Activated CD4-positive, alpha-beta T cell treated with anti-CD3 and anti-CD28 coated beads, Interleukin-2, amount 50 U/mL, for 48 hours (primary cell): ENCODE results near the gene TUT7.
A peak's percentile ranks its signal among the peaks of the same experiment; 100 is the strongest.
"Not testable (repeated sequence)": the region's sequence is repeated elsewhere in the genome, so short reads cannot be mapped to it uniquely, and the experiment has no call there.

Source experiments
- DNase-seq, 2 experiments: peaks; one replicate each; pipeline ENCODE4 v3.0.0-alpha.2; 2020

TUT7 gene, protein sequence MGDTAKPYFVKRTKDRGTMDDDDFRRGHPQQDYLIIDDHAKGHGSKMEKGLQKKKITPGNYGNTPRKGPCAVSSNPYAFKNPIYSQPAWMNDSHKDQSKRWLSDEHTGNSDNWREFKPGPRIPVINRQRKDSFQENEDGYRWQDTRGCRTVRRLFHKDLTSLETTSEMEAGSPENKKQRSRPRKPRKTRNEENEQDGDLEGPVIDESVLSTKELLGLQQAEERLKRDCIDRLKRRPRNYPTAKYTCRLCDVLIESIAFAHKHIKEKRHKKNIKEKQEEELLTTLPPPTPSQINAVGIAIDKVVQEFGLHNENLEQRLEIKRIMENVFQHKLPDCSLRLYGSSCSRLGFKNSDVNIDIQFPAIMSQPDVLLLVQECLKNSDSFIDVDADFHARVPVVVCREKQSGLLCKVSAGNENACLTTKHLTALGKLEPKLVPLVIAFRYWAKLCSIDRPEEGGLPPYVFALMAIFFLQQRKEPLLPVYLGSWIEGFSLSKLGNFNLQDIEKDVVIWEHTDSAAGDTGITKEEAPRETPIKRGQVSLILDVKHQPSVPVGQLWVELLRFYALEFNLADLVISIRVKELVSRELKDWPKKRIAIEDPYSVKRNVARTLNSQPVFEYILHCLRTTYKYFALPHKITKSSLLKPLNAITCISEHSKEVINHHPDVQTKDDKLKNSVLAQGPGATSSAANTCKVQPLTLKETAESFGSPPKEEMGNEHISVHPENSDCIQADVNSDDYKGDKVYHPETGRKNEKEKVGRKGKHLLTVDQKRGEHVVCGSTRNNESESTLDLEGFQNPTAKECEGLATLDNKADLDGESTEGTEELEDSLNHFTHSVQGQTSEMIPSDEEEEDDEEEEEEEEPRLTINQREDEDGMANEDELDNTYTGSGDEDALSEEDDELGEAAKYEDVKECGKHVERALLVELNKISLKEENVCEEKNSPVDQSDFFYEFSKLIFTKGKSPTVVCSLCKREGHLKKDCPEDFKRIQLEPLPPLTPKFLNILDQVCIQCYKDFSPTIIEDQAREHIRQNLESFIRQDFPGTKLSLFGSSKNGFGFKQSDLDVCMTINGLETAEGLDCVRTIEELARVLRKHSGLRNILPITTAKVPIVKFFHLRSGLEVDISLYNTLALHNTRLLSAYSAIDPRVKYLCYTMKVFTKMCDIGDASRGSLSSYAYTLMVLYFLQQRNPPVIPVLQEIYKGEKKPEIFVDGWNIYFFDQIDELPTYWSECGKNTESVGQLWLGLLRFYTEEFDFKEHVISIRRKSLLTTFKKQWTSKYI (N-terminal part only)

DNA sequence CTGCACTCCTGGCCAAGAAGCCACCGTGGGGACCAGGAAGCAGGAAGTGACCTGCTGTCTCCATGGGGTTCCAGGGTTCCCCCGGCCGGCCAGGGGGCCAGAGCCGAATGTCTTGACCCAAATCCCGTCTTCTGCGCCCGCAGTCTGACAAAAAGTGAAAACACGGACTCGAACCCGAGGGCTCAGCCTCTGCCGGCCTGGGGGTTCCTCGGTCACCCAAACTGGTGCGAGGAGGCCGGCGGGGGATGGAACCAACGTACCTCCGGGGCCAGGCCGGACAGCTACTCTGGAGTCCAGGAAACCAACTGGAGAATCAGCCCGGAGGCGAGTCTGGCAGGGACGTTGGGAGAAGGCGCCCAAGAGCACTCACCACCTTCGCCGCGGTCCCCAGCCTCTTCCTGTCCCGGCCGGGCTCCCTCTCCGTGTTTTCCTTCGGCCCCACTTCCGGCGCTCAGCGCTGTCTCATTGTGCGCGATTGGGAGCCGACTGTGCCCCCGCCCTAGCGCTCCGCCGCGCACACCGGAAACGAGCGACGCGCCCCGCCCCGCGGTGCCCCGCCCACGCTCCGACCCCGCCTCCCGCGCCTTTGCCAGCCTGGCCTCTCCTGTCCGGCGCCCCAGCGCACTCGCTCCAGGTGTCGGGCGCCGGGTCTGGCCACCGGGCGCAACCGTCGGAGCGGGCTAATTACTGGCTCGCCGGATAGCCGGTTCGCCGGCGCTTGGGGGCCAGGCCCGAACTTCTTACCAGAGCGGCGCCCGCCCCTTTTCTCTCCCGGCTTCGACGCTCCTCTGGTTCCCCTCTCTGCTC lies at the start of gene TUT7:
Gene TUT7 (minus strand): TSS at position 400 of the 807 bp plus-strand sequence. CDS start 1,211 bp downstream, outside the sequence.
- DNase-seq, result peak; percentile 96

DNA sequence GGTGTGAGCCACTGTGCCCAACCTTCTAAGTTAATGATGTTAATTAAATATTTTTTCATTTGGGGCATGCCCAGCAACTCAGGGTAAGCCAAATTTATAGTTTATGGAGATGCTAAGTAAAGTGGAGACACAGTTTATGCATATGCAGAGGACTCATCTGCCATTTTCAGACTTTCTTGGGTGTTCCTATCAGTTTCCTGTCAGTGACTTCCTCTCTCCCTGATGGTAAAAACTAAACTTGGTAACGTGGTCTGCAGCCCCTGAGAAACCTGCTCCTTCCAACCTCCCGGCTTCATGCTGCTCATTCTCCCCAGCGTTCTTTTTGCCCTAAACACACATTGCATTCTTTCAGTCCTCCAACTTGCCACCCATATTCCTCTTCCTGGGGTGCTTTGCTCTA lies 48.4 kb upstream of the TUT7 start:
- DNase-seq, result no peak

DNA sequence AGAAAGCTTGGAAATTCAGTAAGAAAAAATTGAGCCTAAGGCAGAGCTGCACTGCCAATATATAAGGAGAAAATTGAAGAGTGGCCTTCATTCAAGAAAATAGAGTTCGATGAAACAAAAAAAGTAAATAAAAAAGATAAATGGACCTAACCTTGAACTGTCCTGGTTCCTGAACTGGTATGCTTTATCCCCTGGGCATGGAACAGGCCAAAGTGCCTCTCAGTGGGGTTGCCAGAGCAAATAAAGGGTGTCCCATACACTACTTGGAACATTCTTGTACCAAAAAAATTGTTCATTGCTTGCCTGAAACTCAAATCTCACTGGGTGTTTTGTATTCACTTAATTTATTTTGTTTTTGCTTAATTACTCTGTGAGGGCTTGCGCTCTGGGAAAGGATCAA lies 42.2 kb upstream of the TUT7 start:
- DNase-seq, result no peak

DNA sequence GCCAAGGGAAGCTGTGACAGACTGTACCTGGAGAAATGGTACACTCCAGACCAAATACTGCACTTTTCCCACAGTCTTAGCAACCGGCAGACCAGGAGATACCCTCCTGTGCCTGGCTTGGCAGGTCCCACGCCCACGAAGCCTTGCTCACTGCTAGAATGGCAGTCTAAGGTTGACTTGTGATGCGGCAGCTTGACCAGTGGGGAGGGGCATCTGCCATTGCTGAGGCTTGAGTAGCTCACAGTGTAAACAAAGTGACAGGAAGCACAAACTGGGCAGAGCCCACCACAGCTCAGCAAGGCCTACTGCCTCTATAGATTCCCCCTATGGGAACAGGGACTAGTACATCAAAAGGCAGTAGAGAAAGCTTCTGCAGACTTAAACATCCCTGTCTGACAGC lies 36.0 kb upstream of the TUT7 start:
- not testable (repeated sequence) for DNase-seq

DNA sequence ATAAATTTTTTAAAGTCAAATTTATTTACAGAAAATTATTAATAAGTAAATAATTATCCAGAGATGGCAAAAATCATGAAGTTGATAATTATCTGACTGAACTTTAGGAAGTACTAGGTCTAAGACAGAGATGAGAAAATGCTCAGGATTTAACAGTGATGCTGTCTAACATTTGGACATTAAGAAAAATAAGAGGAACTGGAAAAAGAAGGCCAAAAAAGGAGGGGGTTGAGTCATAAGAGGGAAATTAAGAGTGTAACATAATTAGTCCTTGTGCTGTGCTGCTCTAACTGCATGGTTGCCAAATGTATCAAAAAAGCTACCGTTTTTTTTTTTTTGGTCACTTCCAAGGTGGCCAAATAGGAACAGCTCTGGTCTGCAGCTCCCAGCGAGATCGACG lies 35.4 kb upstream of the TUT7 start:
- DNase-seq, result no peak

DNA sequence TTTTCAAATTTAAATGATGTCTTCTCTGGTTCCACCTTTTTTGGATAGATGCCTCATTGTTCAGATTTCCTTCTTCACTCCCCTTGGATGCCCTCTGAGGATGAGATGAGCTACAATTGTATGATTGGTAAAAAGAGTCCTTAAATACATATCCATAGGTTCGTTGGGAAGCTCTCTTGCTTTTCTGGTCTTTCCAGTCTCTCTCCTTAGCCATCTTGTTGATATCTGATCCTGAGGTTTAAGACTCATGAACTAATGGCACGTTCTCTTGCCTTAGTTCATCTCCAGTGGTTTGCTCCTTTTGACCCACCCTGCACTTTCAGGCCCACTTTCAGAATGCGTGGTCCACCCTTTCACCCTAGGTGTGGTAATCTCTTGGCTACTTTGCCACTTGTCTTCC lies 33.2 kb upstream of the TUT7 start:
- no peak for DNase-seq

DNA sequence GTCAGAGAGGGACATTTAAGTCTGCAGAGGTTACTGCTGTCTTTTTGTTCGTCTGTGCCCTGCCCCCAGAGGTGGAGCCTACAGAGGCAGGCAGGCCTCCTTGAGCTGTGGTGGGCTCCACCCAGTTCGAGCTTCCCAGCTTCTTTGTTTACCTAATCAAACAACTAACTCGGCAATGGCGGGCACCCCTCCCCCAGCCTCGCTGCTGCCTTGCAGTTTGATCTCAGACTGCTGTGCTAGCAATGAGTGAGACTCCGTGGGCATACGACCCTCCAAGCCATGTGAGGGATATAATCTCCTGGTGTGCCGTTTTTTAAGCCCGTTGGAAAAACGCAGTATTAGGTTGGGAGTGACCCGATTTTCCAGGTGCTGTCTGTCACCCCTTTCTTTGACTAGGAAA lies 28.8 kb upstream of the TUT7 start:
- DNase-seq, result not testable (repeated sequence)

DNA sequence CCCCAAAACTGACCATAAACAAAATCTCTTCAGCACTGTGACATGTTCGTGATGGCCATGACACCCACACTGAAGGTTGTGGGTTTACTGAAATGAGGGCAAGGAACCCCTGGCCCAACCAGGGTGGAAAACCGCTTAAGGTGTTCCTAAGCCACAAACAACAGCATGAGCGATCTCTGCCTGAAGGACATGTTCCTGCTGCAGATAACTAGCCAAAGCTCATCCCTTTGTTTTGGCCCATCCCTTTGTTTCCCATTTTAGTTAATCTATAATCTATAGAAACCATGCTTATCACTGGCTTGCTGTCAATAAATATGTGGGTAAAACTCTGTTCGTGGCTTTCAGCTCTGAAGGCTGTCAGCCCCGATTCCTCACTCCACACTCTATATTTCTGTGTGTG lies 21.8 kb upstream of the TUT7 start:
- DNase-seq, result no peak

DNA sequence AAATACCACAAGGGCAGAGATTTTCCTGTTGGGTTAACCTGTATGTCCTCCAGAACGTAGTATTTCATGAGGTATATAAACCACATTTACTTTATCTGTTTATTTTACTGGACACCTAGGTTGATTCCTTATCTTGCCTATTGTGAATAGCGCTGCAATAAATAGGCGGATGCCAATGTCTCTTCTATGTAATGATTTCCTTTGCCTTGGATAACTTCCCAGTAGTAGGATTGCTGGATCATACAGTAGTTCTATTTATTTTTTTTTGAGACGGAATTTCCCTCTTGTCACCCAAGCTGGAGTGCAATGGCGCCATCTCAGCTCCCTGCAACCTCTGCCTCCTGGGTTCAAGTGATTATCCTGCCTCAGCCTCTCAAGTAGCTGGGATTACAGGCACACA lies 15.6 kb upstream of the TUT7 start:
- DNase-seq, result no peak

DNA sequence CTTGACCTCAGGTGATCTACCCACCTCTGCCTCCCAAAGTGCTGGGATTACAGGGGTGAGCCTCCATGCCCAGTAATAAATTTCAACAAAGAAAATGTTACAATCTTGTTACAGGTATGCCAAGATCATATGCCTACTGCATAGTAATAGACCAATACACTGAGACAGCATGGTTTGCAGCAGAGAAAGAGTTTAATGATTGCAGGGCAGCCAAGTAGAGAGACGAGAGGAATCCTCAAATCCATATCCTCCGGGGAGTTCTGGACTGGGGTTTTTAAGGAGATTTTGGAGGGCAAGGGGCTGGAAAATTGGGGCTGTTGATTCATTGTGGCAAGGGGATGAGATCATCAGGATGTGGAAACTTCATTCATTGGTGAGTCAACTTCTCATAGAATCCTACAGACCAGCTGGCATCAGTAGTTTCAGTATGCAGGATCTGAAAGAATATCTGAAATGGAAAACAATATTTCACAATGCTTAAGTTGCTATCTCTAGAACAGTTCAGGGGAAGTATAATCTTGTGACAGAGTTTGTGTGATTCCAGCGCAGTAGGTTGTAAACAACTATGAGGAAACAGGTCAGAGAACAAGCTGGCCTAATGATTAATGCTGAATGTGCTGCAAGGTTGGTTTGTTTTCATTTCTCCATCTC lies 14.8 kb upstream of the TUT7 start:
- DNase-seq, result no peak

DNA sequence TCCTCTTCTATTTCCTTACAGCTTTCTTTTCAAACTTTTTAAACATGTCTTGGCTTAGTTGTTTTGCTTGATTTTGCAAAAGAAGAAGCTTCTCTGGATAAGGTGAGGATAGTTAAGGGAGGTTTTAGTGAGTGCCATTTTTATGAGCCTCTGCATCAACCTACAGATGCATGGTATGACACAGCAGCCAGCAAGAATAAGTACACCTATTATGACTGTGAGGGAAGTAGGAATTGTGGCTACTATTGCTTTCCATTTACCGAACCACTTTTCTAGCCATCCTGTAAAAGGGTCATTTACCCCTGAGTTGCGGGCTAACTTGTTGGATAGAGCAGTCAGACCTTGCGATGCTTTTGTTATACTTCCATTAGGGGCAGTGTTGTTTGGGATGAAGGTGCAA lies 7.0 kb upstream of the TUT7 start:
- no peak for DNase-seq

DNA sequence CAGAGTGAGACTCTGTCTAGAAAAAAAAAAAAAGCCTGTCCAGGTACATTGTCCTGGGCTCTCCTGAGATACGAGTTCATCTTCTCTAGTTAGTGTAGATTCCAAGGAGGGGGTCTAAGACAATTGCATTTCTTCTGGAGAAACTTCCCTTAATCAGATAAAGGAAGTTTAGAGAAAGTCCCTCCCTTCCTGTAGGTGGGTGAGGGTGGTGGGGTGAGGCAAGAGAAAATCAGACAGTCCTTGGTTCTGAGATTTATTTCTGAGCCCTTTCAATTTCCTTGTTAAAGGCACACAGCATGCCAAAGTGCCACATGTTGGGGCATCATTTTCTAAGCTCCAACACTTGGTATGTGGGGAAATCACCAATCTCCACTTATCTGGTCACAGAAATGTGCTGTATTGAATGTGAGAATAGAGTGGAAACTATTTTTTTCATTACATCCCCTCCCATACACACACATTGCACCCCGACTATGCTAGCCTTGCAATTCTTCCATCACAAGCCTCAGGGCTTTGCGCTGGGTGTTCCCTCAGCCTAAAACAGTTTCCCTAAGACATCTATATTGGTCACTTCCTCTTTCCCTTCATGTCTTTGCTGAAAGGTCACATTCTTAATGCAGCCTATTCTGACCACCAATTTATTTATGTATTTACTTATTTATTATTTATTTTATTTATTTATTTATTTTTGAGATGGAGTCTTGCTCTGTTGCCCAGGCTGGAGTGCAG lies 5.1 kb upstream of the TUT7 start:
- DNase-seq, result no peak

DNA sequence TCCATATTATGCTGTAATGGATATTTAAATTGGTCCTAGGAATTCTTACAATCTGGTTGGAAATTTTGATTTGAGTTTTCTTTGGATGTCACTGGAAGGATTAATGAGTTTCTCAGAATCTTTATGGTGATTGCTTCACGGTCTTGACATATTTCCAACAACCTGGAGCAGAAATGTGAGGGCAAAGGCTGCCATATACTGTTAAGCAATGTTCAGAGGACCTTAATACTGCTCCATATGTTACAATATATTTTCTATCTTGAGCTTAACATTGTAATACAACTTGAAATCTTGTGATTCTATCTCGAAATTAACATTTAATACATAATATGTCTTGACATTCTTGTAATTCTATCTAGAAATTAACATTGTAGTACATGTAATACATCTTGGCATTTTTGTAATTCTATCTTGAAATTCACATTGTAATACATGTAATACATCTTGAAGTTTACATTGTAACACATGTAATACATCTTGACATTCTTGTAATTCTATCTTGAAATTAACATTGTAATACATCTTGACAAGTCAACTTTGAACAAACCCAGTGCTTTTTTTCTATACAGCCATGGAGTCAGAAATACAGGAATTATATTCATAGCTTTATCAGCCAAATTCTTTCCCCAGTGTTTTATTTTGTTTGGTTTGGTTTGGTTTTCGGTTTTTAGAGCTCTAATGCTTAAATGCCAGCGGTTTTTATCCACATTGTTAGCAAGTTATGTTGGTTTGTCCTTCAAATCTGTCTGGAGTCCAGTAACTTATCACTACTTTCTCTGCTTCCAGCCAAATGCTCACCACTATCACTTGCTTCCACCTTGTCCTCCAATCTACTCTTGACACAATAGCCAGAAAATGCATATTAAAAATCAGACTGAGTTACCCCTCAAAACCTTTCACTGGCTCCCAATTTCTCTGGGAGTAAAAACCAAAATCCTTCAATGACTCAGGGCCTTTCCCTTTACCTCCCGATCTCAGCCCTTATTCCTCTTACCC lies 3.0 kb upstream of the TUT7 start:
- no peak for DNase-seq

DNA sequence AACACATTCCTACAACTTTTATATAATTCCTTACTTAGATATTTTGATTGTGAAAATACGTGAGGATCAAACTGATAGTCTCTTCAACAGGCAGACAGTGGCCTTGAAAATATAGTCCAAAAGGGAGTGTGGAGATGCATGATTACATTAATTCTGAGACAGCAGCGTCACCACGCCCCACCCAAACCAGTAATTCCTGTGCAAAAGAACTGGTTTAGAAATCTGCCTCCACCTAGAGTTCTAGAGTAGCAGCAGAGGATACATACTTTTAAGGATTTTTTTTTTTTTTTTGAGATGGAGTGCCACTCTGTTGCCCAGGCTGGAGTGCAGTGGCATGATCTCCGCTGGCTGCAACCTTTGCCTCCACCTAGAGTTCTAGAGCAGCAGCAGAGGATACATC lies 1.6 kb upstream of the TUT7 start:
- DNase-seq, result no peak

DNA sequence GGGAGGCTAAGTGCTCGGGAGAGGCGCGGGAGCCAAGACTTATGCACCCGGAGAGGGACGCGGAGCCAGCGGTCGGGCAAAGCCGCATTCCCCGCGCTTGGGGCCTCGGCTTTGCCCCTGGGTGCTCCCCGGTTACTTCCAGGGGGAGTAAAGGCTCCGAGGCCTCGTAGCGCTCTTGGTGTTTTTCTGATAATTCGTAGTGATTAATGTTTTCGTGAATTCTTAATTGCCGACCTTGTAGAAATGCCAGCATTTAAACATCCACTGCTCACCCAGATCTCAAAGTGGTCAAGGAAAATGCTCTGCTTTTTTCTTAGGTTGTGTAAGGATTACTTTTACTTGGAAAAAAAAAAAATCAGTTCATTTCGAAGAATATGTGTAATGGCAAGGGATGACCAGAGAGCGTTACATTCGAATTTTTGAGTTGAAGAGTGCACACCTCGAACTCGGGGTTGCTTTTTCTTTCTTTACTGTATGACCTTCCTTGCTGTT lies 654 bp upstream of the TUT7 start:
- DNase-seq, result no peak

DNA sequence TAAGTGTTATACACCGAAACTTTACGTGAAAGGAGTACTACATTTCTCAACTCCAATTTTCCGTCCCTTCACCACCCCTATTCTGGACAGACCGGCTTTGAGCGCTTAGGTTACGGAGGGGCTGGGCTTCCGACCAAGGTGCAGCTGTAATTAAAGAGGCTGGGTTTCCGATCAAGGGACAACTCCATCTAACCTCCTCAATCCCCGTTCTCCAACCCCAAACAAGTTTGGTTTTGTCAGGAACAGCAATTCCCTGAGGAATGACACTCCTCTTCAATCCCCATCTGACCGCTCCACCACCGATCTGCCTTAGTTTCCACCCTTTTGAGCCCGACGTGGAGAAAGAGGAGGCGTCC lies 577 bp downstream of the TUT7 start:
- peak in 1 of 2 experiments; percentile 45 for DNase-seq

DNA sequence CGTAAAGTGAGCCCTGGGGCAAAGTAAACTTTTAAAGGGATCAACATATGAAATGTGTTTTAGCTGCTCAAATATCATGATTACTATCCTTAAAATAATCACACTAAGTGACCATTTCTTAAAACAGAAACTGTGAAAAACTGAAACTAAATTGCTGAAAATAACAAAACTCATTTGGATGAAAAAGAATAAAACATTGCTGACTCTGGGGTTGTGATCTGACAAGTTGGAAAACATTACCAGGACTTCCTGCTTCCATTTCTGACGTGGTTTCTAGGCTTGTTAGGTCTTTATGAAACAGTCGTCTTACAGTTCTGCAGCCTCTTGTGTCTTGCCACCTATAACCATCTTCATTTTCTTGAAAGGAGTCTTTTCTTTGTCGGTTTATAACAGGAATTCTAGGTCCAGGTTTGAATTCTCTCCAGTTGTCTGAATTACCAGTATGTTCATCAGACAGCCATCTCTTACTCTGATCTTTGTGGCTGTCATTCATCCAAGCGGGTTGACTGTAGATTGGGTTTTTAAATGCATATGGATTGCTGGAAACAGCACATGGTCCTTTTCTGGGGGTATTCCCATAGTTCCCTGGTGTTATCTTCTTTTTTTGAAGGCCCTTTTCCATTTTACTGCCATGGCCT lies 1.7 kb downstream of the TUT7 start:
- no peak for DNase-seq

DNA sequence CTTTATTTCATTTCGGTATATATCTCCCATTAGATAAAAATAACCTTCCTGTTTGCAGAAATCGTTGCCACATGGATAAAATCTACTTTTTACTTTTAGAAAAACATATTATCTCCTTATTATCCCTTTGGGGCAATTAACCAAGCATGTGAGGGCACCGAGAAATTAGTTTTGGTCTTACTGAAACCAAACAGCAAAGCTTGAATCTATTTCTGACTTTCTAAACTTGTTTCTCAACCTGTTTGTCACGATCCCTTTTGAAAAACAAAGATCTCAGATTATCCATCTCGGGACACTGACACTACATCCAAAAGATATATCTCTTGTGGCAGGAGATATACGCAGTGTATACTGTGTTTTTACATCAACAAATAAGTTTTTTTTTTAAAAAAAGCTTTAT lies 2.3 kb downstream of the TUT7 start:
- no peak for DNase-seq
